HFFc6 (cell line): ENCODE data around the gene PHYKPL. TPM values are rescaled to one million over a fixed set of nuclear protein-coding genes. Genes with fewer than 3 reads are reported as not detected.

ENCODE experiments used
- DNase-seq: peaks from one replicate; pipeline ENCODE4 v3.0.0-alpha.2; 2018
- H3K27ac Mint-ChIP-seq: 2 replicates; pipeline ENCODE4 v1.8.0; 2020; ENCODE audit warnings: mild to moderate bottlenecking, mixed read lengths
- H3K27me3 Mint-ChIP-seq: 2 replicates; pipeline ENCODE4 v1.8.0; 2021; ENCODE audit warnings: mild to moderate bottlenecking, moderate library complexity, mixed read lengths; ENCODE audit not compliant: insufficient read depth
- H3K36me3 Mint-ChIP-seq: 2 replicates; pipeline ENCODE4 v1.8.0; 2021; ENCODE audit warnings: low read depth, mixed read lengths
- H3K4me1 Mint-ChIP-seq: 2 replicates; pipeline ENCODE4 v1.8.0; 2020; ENCODE audit warnings: low read depth, mixed read lengths
- H3K4me3 Mint-ChIP-seq: 2 replicates; pipeline ENCODE4 v1.8.0; 2020; ENCODE audit warnings: mild to moderate bottlenecking, moderate library complexity, mixed read lengths
- H3K9me3 Mint-ChIP-seq: 2 replicates; pipeline ENCODE4 v1.8.0; 2020; ENCODE audit warnings: mild to moderate bottlenecking, mixed read lengths
- total RNA-seq, 6 experiments: library from RNA; stranded (reverse); fragmentation: NEBNext Ultra II Directional; extraction: Animal tissue kit (Norgen Biotek cat#: 25700); gene quantifications; 2 replicates in 1 of 6; 3 replicates in 5 of 6; pipeline ENCODE4 v1.2.3, GENCODE V29; 2021
- TF ChIP-seq, protein P1 (sequence below): fragments of 200-600 bp; sonication (generic); IDR thresholded peaks from 2 replicates; pipeline ENCODE4 v1.5.0; 2021; ENCODE audit warnings: antibody characterized with exemption, mild to moderate bottlenecking

PHYKPL gene
- total RNA-seq, 6 experiments from 2014 or later = 18.7 to 25.6 (median 23.9) TPM

DNA sequence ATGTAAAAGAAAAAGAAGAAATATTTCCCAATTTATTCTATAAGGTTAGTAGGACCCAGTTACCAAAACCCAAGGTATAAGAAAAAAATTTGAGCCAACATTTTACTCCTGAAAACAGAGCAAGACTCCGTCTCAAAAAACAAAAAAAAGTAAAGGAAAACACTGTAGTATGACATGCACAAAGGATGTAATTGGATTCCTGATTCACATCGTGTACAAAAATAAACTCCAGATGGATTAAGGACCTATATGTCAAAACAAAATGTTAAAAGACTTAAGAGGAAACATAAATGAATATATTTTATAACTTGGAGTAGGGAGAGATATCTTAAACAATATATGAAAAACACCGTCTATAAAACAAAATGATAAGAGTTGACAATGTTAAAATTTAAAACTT lies 13.8 kb downstream of the PHYKPL start:
- peaks cover 3% of the 10 kb centered on the region for H3K27me3 Mint-ChIP-seq
- TF ChIP-seq, protein P1, sequence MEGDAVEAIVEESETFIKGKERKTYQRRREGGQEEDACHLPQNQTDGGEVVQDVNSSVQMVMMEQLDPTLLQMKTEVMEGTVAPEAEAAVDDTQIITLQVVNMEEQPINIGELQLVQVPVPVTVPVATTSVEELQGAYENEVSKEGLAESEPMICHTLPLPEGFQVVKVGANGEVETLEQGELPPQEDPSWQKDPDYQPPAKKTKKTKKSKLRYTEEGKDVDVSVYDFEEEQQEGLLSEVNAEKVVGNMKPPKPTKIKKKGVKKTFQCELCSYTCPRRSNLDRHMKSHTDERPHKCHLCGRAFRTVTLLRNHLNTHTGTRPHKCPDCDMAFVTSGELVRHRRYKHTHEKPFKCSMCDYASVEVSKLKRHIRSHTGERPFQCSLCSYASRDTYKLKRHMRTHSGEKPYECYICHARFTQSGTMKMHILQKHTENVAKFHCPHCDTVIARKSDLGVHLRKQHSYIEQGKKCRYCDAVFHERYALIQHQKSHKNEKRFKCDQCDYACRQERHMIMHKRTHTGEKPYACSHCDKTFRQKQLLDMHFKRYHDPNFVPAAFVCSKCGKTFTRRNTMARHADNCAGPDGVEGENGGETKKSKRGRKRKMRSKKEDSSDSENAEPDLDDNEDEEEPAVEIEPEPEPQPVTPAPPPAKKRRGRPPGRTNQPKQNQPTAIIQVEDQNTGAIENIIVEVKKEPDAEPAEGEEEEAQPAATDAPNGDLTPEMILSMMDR = no peak
- H3K27ac Mint-ChIP-seq = peak overlapping the region; percentile 21; the same call in 1 of the 2 replicates
- DNase-seq = no peak
- no peak overlapping the region for H3K4me3 Mint-ChIP-seq
- no peaks in the 10 kb centered on the region for H3K9me3 Mint-ChIP-seq
- H3K36me3 Mint-ChIP-seq = peaks cover 34% of the 10 kb centered on the region
- H3K4me1 Mint-ChIP-seq = no peaks in the 10 kb centered on the region

DNA sequence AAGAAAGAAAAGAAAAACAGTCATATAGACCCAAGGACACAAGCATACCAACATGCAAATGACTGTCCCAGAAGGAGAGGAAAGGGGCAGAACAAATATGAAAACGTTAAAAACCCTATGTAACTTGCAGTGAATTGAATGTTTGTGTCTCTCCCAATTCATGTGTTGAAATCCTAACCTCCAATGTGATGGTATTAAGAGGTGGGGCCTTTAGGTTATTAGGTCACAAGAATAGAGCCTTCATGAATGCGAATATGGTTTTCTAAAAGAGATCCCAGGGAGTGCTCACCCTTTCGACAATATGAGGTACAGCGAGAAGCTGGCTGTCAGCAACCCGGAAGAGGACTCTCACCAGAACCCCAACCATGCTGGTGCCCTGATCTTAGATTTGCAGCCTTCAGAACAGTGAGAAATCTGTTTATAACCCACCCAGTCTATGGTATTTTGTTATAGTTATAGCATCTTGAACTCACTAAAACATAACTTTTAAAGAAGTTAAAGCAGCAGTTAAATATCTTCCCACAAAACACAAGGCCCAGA lies 14.3 kb downstream of the PHYKPL start:
- TF ChIP-seq, protein P1 = no peak
- Mint-ChIP-seq H3K27ac (peak overlapping the region; percentile 21; the same call in 1 of the 2 replicates), H3K27me3 (peaks cover 4% of the 10 kb centered on the region), H3K9me3 (no peaks in the 10 kb centered on the region), H3K4me3 (no peak overlapping the region), H3K4me1 (no peaks in the 10 kb centered on the region), H3K36me3 (peaks cover 38% of the 10 kb centered on the region)
- no peak for DNase-seq

DNA sequence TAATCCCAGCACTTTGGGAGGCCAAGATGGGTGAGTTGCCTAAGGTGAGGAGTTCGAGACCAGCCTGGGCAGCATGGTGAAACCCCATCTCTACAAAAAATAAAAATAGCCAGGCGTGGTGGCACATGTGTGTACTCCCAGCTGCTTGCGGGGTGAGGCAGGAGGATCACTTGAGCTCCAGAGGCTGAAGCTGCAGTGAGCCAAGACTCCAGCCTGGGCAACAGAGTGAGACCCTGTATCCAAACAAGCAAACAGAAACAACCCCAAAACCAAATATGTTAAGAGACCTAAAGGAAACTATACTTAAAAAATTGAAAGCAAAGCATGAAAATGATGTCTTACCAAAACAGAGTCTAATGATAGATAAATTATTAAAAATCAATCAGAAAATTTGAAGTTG lies 15.8 kb downstream of the PHYKPL start:
- peaks cover 4% of the 10 kb centered on the region for H3K27me3 Mint-ChIP-seq
- no peaks in the 10 kb centered on the region for H3K9me3 Mint-ChIP-seq
- no peak overlapping the region for H3K4me3 Mint-ChIP-seq
- H3K36me3 Mint-ChIP-seq = peaks cover 35% of the 10 kb centered on the region
- no peaks in the 10 kb centered on the region for H3K4me1 Mint-ChIP-seq
- TF ChIP-seq, protein P1 = no peak
- H3K27ac Mint-ChIP-seq = no peak overlapping the region
- no peak for DNase-seq

DNA sequence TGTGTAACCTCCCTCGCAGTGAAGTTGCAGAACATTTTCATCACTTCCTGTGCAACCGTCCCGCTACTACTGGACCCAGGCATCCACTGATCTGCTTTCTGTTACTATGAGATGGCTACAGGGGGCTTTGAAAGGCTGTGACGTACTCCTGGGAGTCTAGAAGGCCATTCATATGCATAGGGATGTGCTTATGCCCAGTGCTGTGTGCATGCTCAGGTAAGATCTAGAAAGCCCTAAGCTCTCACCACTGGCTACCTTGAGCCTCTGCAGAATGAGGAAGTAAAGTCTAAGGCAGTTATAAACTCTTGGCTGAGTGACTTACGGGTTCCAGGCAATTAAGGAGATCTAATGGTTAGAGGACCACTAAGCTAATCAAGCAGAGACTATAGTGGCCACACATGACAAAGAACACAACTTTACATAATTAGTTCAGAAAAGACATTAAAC lies 16.5 kb downstream of the PHYKPL start:
- H3K4me3 Mint-ChIP-seq = no peak overlapping the region
- H3K27ac Mint-ChIP-seq = no peak overlapping the region
- peaks cover 6% of the 10 kb centered on the region for H3K27me3 Mint-ChIP-seq
- no peaks in the 10 kb centered on the region for H3K4me1 Mint-ChIP-seq
- H3K36me3 Mint-ChIP-seq = peaks cover 35% of the 10 kb centered on the region
- TF ChIP-seq, protein P1 = no peak
- H3K9me3 Mint-ChIP-seq = no peaks in the 10 kb centered on the region
- DNase-seq = no peak

DNA sequence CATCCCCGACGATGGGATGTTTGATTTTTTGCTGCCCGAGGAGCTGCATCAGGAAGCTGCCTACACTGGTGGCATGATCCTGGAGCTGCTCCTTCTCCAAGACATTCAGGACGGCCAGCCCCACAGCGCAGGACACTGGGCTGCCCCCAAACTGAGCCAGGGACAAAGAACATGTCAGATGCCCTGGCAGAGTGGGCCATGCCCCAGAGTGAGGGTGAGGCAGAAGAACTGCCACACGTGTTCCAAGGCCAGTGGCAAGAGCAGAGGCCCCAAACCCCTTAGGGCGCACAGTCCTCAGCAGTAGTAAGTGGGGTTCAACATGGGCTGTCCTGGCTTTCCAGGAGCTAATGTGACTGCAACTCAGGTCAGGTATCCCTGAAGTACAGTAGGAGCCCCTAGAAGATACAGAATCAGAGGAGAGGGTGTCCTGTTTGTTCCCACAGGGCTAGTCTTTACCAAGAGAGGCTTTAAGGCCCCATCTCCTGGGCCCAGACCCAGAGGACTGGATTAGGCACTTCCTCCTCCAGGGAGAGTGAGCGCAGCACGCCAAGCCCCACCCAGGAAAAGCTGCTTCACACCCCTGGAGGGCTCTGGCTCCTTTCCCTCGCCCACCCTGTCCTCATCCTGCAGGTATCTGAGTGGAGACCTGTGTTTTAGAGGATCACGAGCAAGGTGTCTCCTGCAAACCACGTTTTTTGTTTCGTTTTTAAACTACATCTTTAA lies 17.2 kb downstream of the PHYKPL start:
- DNase-seq = no peak
- Mint-ChIP-seq H3K27me3 (peaks cover 6% of the 10 kb centered on the region), H3K36me3 (peaks cover 35% of the 10 kb centered on the region), H3K27ac (no peak overlapping the region), H3K9me3 (no peaks in the 10 kb centered on the region), H3K4me3 (no peak overlapping the region), H3K4me1 (no peaks in the 10 kb centered on the region)
- TF ChIP-seq, protein P1 = no peak
